ENCODE measurements around the gene TAS2R41. TPM values are rescaled to one million over a fixed set of nuclear protein-coding genes. Genes with fewer than 3 reads are reported as not detected.
"Not testable (repeated sequence)": the region's sequence is repeated elsewhere in the genome, so short reads cannot be mapped to it uniquely, and the experiment has no call there.

Gene TAS2R41
- total RNA-seq, 1 donor = 0.09 TPM

- TF ChIP-seq CTCF (IDR thresholded peaks at IDR 0.05; ENCODE audit: insufficient read depth, low read length) = no peak
- DNase-seq (ENCODE audit: low read depth) = no peak
These were observed 2.8 kb downstream of the TAS2R41 start for GRCh38 chr7:143480501-143480900.

GRCh38 chr7:143484119-143484518 lies 6.4 kb downstream of the TAS2R41 start:
- H3K4me3 ChIP-seq (ENCODE audit: low read depth, low read length) = no peak overlapping the region
- no peak for TF ChIP-seq CTCF (IDR thresholded peaks at IDR 0.05; ENCODE audit: insufficient read depth, low read length)
- DNase-seq (ENCODE audit: low read depth) = peak; percentile 47

More at GRCh38 chr7:143480501-143480900, 2.8 kb downstream of the TAS2R41 start:
- H3K4me3 ChIP-seq (ENCODE audit: low read depth, low read length) = no peak overlapping the region

- no peak overlapping the region for H3K4me3 ChIP-seq (ENCODE audit: low read depth, low read length)
- DNase-seq (ENCODE audit: low read depth) = no peak
- no peak for TF ChIP-seq CTCF (IDR thresholded peaks at IDR 0.05; ENCODE audit: insufficient read depth, low read length)
These were observed 7.4 kb downstream of the TAS2R41 start for GRCh38 chr7:143485094-143485493.

GRCh38 chr7:143485500-143485899 lies 7.8 kb downstream of the TAS2R41 start:
- peak; percentile 69 for DNase-seq (ENCODE audit: low read depth)
- H3K4me3 ChIP-seq (ENCODE audit: low read depth, low read length) = no peak overlapping the region
- TF ChIP-seq CTCF (IDR thresholded peaks at IDR 0.05; ENCODE audit: insufficient read depth, low read length) = no peak

- H3K4me3 ChIP-seq (ENCODE audit: low read depth, low read length) = not testable (repeated sequence)
These were observed 8.6 kb downstream of the TAS2R41 start for GRCh38 chr7:143486266-143486665.

GRCh38 chr7:143487061-143487460 lies 9.4 kb downstream of the TAS2R41 start:
- DNase-seq (ENCODE audit: low read depth) = no peak
- no peak for TF ChIP-seq CTCF (IDR thresholded peaks at IDR 0.05; ENCODE audit: insufficient read depth, low read length)
- no peak overlapping the region for H3K4me3 ChIP-seq (ENCODE audit: low read depth, low read length)

More at GRCh38 chr7:143486266-143486665, 8.6 kb downstream of the TAS2R41 start:
- not testable (repeated sequence) for DNase-seq (ENCODE audit: low read depth)

GRCh38 chr7:143487566-143487965 lies 9.9 kb downstream of the TAS2R41 start:
- TF ChIP-seq CTCF (IDR thresholded peaks at IDR 0.05; ENCODE audit: insufficient read depth, low read length) = no peak
- peak; percentile 33 for DNase-seq (ENCODE audit: low read depth)
- H3K4me3 ChIP-seq (ENCODE audit: low read depth, low read length) = no peak overlapping the region

All from fibroblast of the aortic adventitia (primary cell).